Suprapubic skin (tissue), 3 donors: ENCODE results near the gene MIPEP.

Experiments used
- CTCF ChIP-seq, 2 donors: fragments of 200-600 bp in 1 of 2; fragments of 450-650 bp in 1 of 2; sonication (generic) in 1 of 2; IDR thresholded peaks; one replicate each; pipeline ENCODE4 v1.5.1; 2016 to 2019; ENCODE audit warnings: antibody characterized with exemption in 2 of 2, mild to moderate bottlenecking in 1 of 2, moderate library complexity in 1 of 2
- EP300 ChIP-seq: sonication (generic); formaldehyde crosslinking; IDR thresholded peaks from one replicate; pipeline ENCODE4 v1.6.1; 2017; ENCODE audit warnings: antibody characterized with exemption
- POLR2A ChIP-seq, 2 donors: fragments of 450-650 bp; IDR thresholded peaks; one replicate each; pipeline ENCODE4 v1.6.1; 2017; ENCODE audit warnings: antibody characterized with exemption in 2 of 2, mild to moderate bottlenecking in 2 of 2, moderate library complexity in 2 of 2

GRCh38 chr13:23876265-23876664 is 12.9 kb downstream of the MIPEP start:
- TF ChIP-seq POLR2A (IDR thresholded peaks at IDR 0.05), result no peak
- peak in 1 of 2 donors; percentile 33 for TF ChIP-seq CTCF (IDR thresholded peaks at IDR 0.05)
- TF ChIP-seq EP300, result no peak
